Measurements from ENCODE around the gene CD226.
"Not testable (repeated sequence)": the region's sequence is repeated elsewhere in the genome, so short reads cannot be mapped to it uniquely, and the experiment has no call there.

CD226 gene

DNA sequence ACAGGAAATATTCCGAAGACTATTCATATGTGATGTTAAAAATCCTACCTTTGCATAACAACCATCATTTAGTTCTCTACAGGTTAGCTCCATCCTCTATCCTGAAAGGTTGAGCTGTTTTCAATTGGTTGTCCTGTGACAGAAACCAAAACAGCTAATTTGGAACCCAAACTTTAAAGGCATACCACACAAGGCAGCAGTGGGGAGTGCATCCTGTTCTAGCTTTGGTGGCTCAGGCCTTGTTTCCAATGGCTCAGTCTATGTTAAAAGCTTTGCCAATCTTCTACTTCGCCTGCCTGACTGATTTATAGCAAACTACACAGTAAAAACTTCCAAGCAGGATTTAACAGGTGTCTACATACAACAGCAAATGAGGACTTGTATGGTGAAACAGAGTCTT, 3.2 kb downstream of the CD226 start:
- H3K4me3 ChIP-seq (ENCODE audit: low read depth, low read length), result no peak overlapping the region
- H3K27ac ChIP-seq (ENCODE audit: low read depth, low read length), result no peak overlapping the region
- no peak overlapping the region for H3K9ac ChIP-seq (ENCODE audit: low read length)
- H3K27me3 ChIP-seq (ENCODE audit: control insufficient read depth, insufficient read depth, low read length), result no peaks in the 10 kb centered on the region
- peaks cover 11% of the 10 kb centered on the region; the same call in 1 of the 2 replicates for H3K4me1 ChIP-seq (ENCODE audit: control insufficient read depth, insufficient read depth, low read length)
- peaks cover 5% of the 10 kb centered on the region; the same call in 1 of the 2 replicates for H3K9me3 ChIP-seq (ENCODE audit: control insufficient read depth, insufficient read depth, low read depth, low read length)
- H3K36me3 ChIP-seq (ENCODE audit: control insufficient read depth, insufficient read depth, low read length), result no peaks in the 10 kb centered on the region

GRCh38 chr18:69943021-69943420, 4.7 kb downstream of the CD226 start:
- no peak overlapping the region for H3K9ac ChIP-seq (ENCODE audit: low read length)
- peaks cover 5% of the 10 kb centered on the region; the same call in 1 of the 2 replicates for H3K9me3 ChIP-seq (ENCODE audit: control insufficient read depth, insufficient read depth, low read depth, low read length)
- H3K27me3 ChIP-seq (ENCODE audit: control insufficient read depth, insufficient read depth, low read length), result no peaks in the 10 kb centered on the region
- no peak overlapping the region for H3K4me3 ChIP-seq (ENCODE audit: low read depth, low read length)
- no peak overlapping the region for H3K27ac ChIP-seq (ENCODE audit: low read depth, low read length)
- H3K4me1 ChIP-seq (ENCODE audit: control insufficient read depth, insufficient read depth, low read length), result peaks cover 11% of the 10 kb centered on the region; the same call in 1 of the 2 replicates
- no peaks in the 10 kb centered on the region for H3K36me3 ChIP-seq (ENCODE audit: control insufficient read depth, insufficient read depth, low read length)

GRCh38 chr18:69941183-69941582, 6.5 kb downstream of the CD226 start:
- Histone ChIP-seq H3K27me3 (ENCODE audit: control insufficient read depth, insufficient read depth, low read length) (no peaks in the 10 kb centered on the region), H3K4me1 (ENCODE audit: control insufficient read depth, insufficient read depth, low read length) (peaks cover 11% of the 10 kb centered on the region; the same call in 1 of the 2 replicates), H3K9ac (ENCODE audit: low read length) (no peak overlapping the region), H3K27ac (ENCODE audit: low read depth, low read length) (no peak overlapping the region), H3K9me3 (ENCODE audit: control insufficient read depth, insufficient read depth, low read depth, low read length) (peaks cover 5% of the 10 kb centered on the region; the same call in 1 of the 2 replicates), H3K36me3 (ENCODE audit: control insufficient read depth, insufficient read depth, low read length) (no peaks in the 10 kb centered on the region), H3K4me3 (ENCODE audit: low read depth, low read length) (no peak overlapping the region)

DNA sequence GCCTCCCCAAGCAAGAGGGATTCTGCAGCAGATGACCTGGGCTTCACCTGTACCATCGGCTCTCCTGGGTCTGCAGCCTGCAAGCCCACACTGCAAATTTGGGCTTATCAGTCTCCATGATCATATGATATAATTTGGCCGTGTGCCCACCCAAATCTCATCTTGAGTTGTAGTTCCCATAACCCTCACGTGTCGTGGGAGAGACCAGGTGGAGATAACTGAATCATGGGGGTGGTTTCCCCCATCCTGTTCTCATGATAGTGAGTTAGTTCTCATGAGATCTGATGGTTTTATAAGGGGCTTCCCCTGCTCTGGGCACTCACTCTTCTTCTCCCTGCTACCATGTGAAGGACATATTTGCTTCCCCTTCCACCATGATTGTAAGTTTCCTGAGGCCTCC, 7.9 kb downstream of the CD226 start:
- H3K9me3 ChIP-seq (ENCODE audit: control insufficient read depth, insufficient read depth, low read depth, low read length); H3K27ac ChIP-seq (ENCODE audit: low read depth, low read length); H3K27me3 ChIP-seq (ENCODE audit: control insufficient read depth, insufficient read depth, low read length); H3K9ac ChIP-seq (ENCODE audit: low read length); H3K4me3 ChIP-seq (ENCODE audit: low read depth, low read length); H3K36me3 ChIP-seq (ENCODE audit: control insufficient read depth, insufficient read depth, low read length): not testable (repeated sequence)
- H3K4me1 ChIP-seq (ENCODE audit: control insufficient read depth, insufficient read depth, low read length), result peaks cover 15% of the 10 kb centered on the region

GRCh38 chr18:69936191-69936558, 11.5 kb downstream of the CD226 start:
- peaks cover 8% of the 10 kb centered on the region for H3K4me1 ChIP-seq (ENCODE audit: control insufficient read depth, insufficient read depth, low read length)
- no peak overlapping the region for H3K4me3 ChIP-seq (ENCODE audit: low read depth, low read length)
- no peak overlapping the region for H3K27ac ChIP-seq (ENCODE audit: low read depth, low read length)
- no peaks in the 10 kb centered on the region for H3K36me3 ChIP-seq (ENCODE audit: control insufficient read depth, insufficient read depth, low read length)
- no peak overlapping the region for H3K9ac ChIP-seq (ENCODE audit: low read length)
- H3K9me3 ChIP-seq (ENCODE audit: control insufficient read depth, insufficient read depth, low read depth, low read length), result no peaks in the 10 kb centered on the region
- H3K27me3 ChIP-seq (ENCODE audit: control insufficient read depth, insufficient read depth, low read length), result no peaks in the 10 kb centered on the region

- Histone ChIP-seq H3K9me3 (ENCODE audit: control insufficient read depth, insufficient read depth, low read depth, low read length) (no peaks in the 10 kb centered on the region), H3K9ac (ENCODE audit: low read length) (no peak overlapping the region), H3K4me1 (ENCODE audit: control insufficient read depth, insufficient read depth, low read length) (peaks cover 3% of the 10 kb centered on the region; the same call in 1 of the 2 replicates), H3K36me3 (ENCODE audit: control insufficient read depth, insufficient read depth, low read length) (no peaks in the 10 kb centered on the region), H3K27ac (ENCODE audit: low read depth, low read length) (peak overlapping the region; percentile 32; the same call in 1 of the 2 replicates), H3K4me3 (ENCODE audit: low read depth, low read length) (no peak overlapping the region), H3K27me3 (ENCODE audit: control insufficient read depth, insufficient read depth, low read length) (no peaks in the 10 kb centered on the region)
Observed at GRCh38 chr18:69935319-69936190, 12.1 kb downstream of the CD226 start.

DNA sequence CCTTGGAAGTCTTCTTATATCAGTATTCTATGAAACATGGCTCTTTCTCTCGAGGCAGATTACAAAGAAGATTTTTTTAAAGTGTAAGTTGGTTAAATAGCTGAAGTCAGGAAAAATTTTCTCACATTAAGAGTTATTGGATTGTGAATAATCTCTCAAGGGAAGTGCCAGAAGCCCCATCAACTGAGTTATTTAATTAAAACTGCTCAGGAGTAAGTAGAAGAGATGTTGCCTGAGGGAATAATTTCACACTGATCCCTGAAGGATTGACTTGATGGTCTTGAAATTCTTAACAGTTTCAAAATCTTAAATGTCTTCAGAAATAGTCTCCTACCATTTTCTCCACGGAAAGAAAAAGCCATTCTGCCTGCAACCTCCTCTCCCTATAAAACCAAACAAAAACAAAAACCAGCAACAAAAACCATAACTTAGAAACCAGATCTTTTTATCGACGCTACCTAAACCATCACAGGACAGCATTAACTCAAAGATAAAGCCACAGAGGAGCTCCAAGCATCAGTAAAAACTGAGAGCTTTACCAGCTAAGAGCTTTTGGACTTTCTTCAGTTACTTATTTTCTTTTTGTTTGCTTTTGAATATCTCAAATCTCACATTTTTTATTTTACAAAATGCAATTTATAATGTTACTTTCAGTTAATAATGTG, 12.9 kb downstream of the CD226 start:
- peaks cover 3% of the 10 kb centered on the region; the same call in 1 of the 2 replicates for H3K4me1 ChIP-seq (ENCODE audit: control insufficient read depth, insufficient read depth, low read length)
- no peak overlapping the region for H3K4me3 ChIP-seq (ENCODE audit: low read depth, low read length)
- H3K36me3 ChIP-seq (ENCODE audit: control insufficient read depth, insufficient read depth, low read length), result no peaks in the 10 kb centered on the region
- H3K9me3 ChIP-seq (ENCODE audit: control insufficient read depth, insufficient read depth, low read depth, low read length), result no peaks in the 10 kb centered on the region
- H3K27me3 ChIP-seq (ENCODE audit: control insufficient read depth, insufficient read depth, low read length), result no peaks in the 10 kb centered on the region
- peak overlapping the region; percentile 32; the same call in 1 of the 2 replicates for H3K27ac ChIP-seq (ENCODE audit: low read depth, low read length)
- no peak overlapping the region for H3K9ac ChIP-seq (ENCODE audit: low read length)

- Histone ChIP-seq H3K36me3 (ENCODE audit: control insufficient read depth, insufficient read depth, low read length) (no peaks in the 10 kb centered on the region), H3K4me1 (ENCODE audit: control insufficient read depth, insufficient read depth, low read length) (no peaks in the 10 kb centered on the region), H3K9ac (ENCODE audit: low read length) (no peak overlapping the region), H3K27me3 (ENCODE audit: control insufficient read depth, insufficient read depth, low read length) (no peaks in the 10 kb centered on the region), H3K9me3 (ENCODE audit: control insufficient read depth, insufficient read depth, low read depth, low read length) (no peaks in the 10 kb centered on the region), H3K27ac (ENCODE audit: low read depth, low read length) (no peak overlapping the region), H3K4me3 (ENCODE audit: low read depth, low read length) (no peak overlapping the region)
Observed at GRCh38 chr18:69929041-69929774, 18.5 kb downstream of the CD226 start.

DNA sequence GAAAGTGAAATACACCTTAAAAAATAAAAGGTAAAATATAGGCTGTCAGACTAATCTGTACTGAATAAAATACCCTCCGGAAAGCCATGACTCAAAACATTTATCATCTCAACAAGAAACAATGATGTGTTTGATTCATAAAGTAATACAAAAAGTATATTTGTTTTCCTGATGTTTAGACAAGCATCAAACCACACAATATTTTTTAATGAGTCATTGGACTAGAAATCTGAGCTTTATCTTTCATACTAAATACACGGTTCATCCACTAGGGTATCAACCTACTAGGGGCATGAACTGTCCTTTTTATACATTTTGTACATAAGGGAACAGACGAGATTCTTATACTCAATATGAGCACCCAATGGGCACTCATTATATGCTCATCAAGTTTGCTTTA, 31.3 kb downstream of the CD226 start:
- Histone ChIP-seq H3K27ac (ENCODE audit: low read depth, low read length) (no peak overlapping the region), H3K9me3 (ENCODE audit: control insufficient read depth, insufficient read depth, low read depth, low read length) (no peaks in the 10 kb centered on the region), H3K36me3 (ENCODE audit: control insufficient read depth, insufficient read depth, low read length) (no peaks in the 10 kb centered on the region), H3K27me3 (ENCODE audit: control insufficient read depth, insufficient read depth, low read length) (no peaks in the 10 kb centered on the region), H3K4me1 (ENCODE audit: control insufficient read depth, insufficient read depth, low read length) (no peaks in the 10 kb centered on the region), H3K9ac (ENCODE audit: low read length) (no peak overlapping the region), H3K4me3 (ENCODE audit: low read depth, low read length) (no peak overlapping the region)

DNA sequence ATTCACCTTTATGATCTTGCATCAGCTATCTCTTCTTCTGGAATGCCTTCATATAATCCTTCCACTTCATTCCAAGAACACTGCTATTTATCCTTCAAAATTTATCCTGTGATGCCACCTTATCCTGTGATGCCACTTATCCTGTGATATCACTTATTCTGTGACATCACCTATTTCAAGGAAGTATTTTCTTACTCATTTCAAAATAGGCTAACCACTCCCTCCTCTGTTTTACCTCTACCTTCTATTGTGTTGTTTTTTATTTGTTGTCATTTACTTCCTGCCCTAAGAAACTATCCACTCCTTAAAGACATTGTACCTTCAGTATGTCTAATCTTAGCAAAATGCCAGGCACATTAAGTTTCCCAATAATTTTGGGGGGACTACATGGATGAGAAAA, 38.8 kb downstream of the CD226 start:
- H3K27ac ChIP-seq (ENCODE audit: low read depth, low read length), result no peak overlapping the region
- H3K9ac ChIP-seq (ENCODE audit: low read length), result no peak overlapping the region
- no peaks in the 10 kb centered on the region for H3K9me3 ChIP-seq (ENCODE audit: control insufficient read depth, insufficient read depth, low read depth, low read length)
- H3K36me3 ChIP-seq (ENCODE audit: control insufficient read depth, insufficient read depth, low read length), result no peaks in the 10 kb centered on the region
- no peaks in the 10 kb centered on the region for H3K27me3 ChIP-seq (ENCODE audit: control insufficient read depth, insufficient read depth, low read length)
- H3K4me1 ChIP-seq (ENCODE audit: control insufficient read depth, insufficient read depth, low read length), result no peaks in the 10 kb centered on the region
- no peak overlapping the region for H3K4me3 ChIP-seq (ENCODE audit: low read depth, low read length)

GRCh38 chr18:69906765-69907164, 40.9 kb downstream of the CD226 start:
- H3K27me3 ChIP-seq (ENCODE audit: control insufficient read depth, insufficient read depth, low read length), result no peaks in the 10 kb centered on the region
- H3K9me3 ChIP-seq (ENCODE audit: control insufficient read depth, insufficient read depth, low read depth, low read length), result no peaks in the 10 kb centered on the region
- no peaks in the 10 kb centered on the region for H3K36me3 ChIP-seq (ENCODE audit: control insufficient read depth, insufficient read depth, low read length)
- no peaks in the 10 kb centered on the region for H3K4me1 ChIP-seq (ENCODE audit: control insufficient read depth, insufficient read depth, low read length)
- no peak overlapping the region for H3K9ac ChIP-seq (ENCODE audit: low read length)
- no peak overlapping the region for H3K4me3 ChIP-seq (ENCODE audit: low read depth, low read length)
- no peak overlapping the region for H3K27ac ChIP-seq (ENCODE audit: low read depth, low read length)
